Parathyroid adenoma (tissue), 2 donors: ENCODE results near the gene HOXA3.

Experiments used
- H2AFZ ChIP-seq: fragments of 300-600 bp; sonication (generic); one replicate; pipeline ENCODE4 v1.7.0; 2017; ENCODE audit warnings: antibody characterized with exemption, mild to moderate bottlenecking
- H3K27ac ChIP-seq: fragments of 300-600 bp; sonication (generic); one replicate; pipeline ENCODE4 v1.7.0; 2017
- H3K27me3 ChIP-seq: fragments of 300-600 bp; sonication (generic); one replicate; pipeline ENCODE4 v1.7.0; 2017; ENCODE audit warnings: low read length; ENCODE audit not compliant: control insufficient read depth, insufficient read depth
- H3K36me3 ChIP-seq: fragments of 300-600 bp; sonication (generic); one replicate; pipeline ENCODE4 v1.7.0; 2017; ENCODE audit warnings: low read length; ENCODE audit not compliant: control insufficient read depth, insufficient read depth
- H3K4me1 ChIP-seq: fragments of 300-600 bp; sonication (generic); one replicate; pipeline ENCODE4 v1.7.0; 2017; ENCODE audit warnings: control low read depth
- H3K4me2 ChIP-seq: fragments of 300-600 bp; sonication (generic); one replicate; pipeline ENCODE4 v1.7.0; 2017; ENCODE audit warnings: low read length
- H3K4me3 ChIP-seq: fragments of 300-600 bp; sonication (generic); one replicate; pipeline ENCODE4 v1.7.0; 2017; ENCODE audit warnings: low read depth, low read length
- H3K79me2 ChIP-seq: fragments of 300-600 bp; sonication (generic); one replicate; pipeline ENCODE4 v1.7.0; 2017; ENCODE audit warnings: control low read depth
- H3K9ac ChIP-seq: fragments of 300-600 bp; sonication (generic); one replicate; pipeline ENCODE4 v1.7.0; 2017; ENCODE audit warnings: mild to moderate bottlenecking
- H3K9me3 ChIP-seq: fragments of 300-600 bp; sonication (generic); one replicate; pipeline ENCODE4 v1.7.0; 2017; ENCODE audit warnings: low read length; ENCODE audit not compliant: control insufficient read depth
- CTCF ChIP-seq: fragments of 300-600 bp; sonication (generic); IDR thresholded peaks from one replicate; pipeline ENCODE4 v1.7.0; 2017; ENCODE audit warnings: antibody characterized with exemption, mild to moderate bottlenecking
- donor health status: primary hyperparathyroidism.

Gene HOXA3

GRCh38 chr7:27100694-27101170 is 51.7 kb downstream of the HOXA3 start:
- Histone ChIP-seq H3K9me3 (no peaks in the 10 kb centered on the region), H3K79me2 (no peaks in the 10 kb centered on the region), H3K4me1 (no peaks in the 10 kb centered on the region), H3K27ac (peak overlapping the region; percentile 36), H3K9ac (no peak overlapping the region), H3K4me3 (peak overlapping the region; percentile 97), H3K36me3 (no peaks in the 10 kb centered on the region), H2AFZ (no peak overlapping the region), H3K4me2 (peak overlapping the region; percentile 86), H3K27me3 (no peaks in the 10 kb centered on the region)
- TF ChIP-seq CTCF = no peak

DNA sequence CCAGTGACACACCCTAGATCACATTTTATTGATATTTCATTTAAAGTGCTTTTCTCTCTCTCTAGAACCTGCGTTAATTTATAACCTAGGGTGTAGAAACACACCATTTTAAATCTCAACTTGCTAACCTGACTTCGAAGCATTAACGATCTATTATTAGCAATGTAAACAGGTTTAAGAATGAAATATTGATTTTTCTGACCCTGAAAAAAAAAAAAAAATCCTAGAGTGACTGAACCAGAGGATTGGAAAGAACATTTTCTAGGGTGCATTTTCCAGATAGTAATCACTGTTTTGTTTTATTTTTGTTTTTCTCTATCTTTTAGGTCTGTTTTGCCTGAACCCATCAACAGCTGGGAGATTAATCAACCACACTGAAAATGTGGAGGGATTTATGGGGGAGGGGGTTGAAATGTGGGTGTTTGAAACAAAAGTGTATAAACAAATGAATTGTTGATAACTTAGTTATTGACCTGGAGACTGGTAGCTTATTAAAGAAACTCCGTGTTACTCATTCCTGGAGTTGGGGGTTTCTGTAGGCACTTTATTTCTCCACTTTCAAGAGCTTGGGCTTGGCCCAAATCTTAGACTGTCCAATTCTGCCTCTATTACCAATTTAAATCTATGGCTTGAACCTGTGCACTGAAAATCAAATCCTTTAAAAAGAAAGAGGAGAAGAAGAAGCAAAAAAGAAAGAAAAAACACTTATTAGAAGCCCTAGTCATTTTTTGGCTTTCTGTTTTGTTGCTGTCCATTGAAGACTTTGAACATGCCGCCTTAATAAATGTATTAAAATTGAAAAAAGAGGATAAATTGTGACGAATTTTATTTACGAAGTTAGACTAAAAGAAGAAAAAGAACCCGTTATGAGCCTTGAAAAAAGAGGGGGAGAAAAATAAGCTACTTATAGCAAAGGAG is 52.7 kb downstream of the HOXA3 start:
- H3K4me2 ChIP-seq = peak overlapping the region; percentile 86
- no peaks in the 10 kb centered on the region for H3K4me1 ChIP-seq
- no peaks in the 10 kb centered on the region for H3K36me3 ChIP-seq
- peak overlapping the region; percentile 97 for H3K4me3 ChIP-seq
- H3K9me3 ChIP-seq = no peaks in the 10 kb centered on the region
- no peak overlapping the region for H2AFZ ChIP-seq
- no peaks in the 10 kb centered on the region for H3K79me2 ChIP-seq
- no peaks in the 10 kb centered on the region for H3K27me3 ChIP-seq
- TF ChIP-seq CTCF = no peak
- H3K9ac ChIP-seq = no peak overlapping the region
- no peak overlapping the region for H3K27ac ChIP-seq

DNA sequence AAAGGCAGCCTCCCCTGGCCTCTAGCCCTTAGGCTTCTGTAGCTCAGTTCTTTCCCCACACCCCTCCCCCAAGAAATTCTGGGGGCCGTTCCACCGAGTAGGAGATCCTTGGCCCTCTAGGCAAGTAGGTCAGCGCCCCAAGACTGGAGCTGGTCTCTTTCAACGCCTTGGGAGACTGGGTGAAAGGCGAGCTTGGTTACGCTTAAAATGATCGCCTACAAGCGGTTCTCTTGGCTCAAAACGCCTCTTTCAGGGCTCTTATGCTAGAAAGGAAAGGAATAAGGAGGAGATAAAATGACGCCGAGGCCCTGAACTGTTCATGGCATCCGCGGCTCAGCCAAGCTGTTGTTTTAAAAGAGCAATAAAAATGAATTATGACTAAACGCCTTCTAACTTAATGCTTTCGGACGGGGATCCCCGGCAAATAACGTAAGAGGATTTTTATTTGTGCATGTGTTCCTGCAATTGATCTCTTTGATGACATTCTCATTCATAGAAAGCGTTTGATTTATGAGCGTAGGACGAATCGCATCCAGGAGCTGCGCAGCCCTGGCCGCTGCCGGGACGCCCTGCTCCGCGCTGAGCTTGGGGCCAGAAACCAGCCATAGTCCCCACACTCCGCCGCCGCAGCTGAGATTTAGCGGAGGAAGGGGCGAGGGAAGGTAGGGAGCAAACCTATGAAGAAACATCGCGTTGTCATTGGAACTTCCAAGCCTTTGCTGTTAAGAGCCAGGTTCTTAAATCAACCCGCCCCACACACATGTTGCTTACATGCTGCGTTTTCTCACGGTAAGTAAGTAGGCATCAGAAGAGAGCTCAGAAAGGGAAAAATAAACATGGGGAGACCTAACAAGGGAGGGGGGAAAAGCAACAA is 53.6 kb downstream of the HOXA3 start:
- Histone ChIP-seq H2AFZ (no peak overlapping the region), H3K79me2 (no peaks in the 10 kb centered on the region), H3K9ac (no peak overlapping the region), H3K4me1 (no peaks in the 10 kb centered on the region), H3K4me2 (peak overlapping the region; percentile 86), H3K4me3 (peak overlapping the region; percentile 97), H3K9me3 (no peaks in the 10 kb centered on the region), H3K36me3 (no peaks in the 10 kb centered on the region), H3K27ac (peak overlapping the region; percentile 24), H3K27me3 (no peaks in the 10 kb centered on the region)
- TF ChIP-seq CTCF = no peak

GRCh38 chr7:27097686-27098577 is 54.5 kb downstream of the HOXA3 start:
- Histone ChIP-seq H3K79me2 (no peaks in the 10 kb centered on the region), H3K4me3 (peak overlapping the region; percentile 97), H3K36me3 (no peaks in the 10 kb centered on the region), H2AFZ (no peak overlapping the region), H3K27me3 (no peaks in the 10 kb centered on the region), H3K9ac (no peak overlapping the region), H3K4me2 (peak overlapping the region; percentile 86), H3K9me3 (no peaks in the 10 kb centered on the region), H3K27ac (no peak overlapping the region), H3K4me1 (no peaks in the 10 kb centered on the region)
- no peak for TF ChIP-seq CTCF
